GM12872 (cell line): ENCODE measurements around the gene LAD1.

Source experiments
- CTCF ChIP-seq: IDR thresholded peaks from 3 replicates; pipeline ENCODE4 v1.5.1; 2011; ENCODE audit warnings: low read depth, mild to moderate bottlenecking, low read length, moderate library complexity; ENCODE audit not compliant: insufficient read depth

Gene LAD1

GRCh38 chr1:201335174-201335870 lies 63.8 kb downstream of the LAD1 start:
- no peak for TF ChIP-seq CTCF

- TF ChIP-seq CTCF: no peak
Observed at GRCh38 chr1:201334325-201335173, 64.6 kb downstream of the LAD1 start.

- TF ChIP-seq CTCF: no peak
Observed at GRCh38 chr1:201332616-201333335, 66.3 kb downstream of the LAD1 start.

- no peak for TF ChIP-seq CTCF
Observed at GRCh38 chr1:201332021-201332420, 67.1 kb downstream of the LAD1 start.

GRCh38 chr1:201331166-201331565 lies 68.0 kb downstream of the LAD1 start:
- TF ChIP-seq CTCF: no peak
